Measurements from ENCODE around the gene CCDC191.

CCDC191 gene

GRCh38 chr3:114058646-114059045 lies 2.3 kb upstream of the CCDC191 start:
- DNase-seq = no peak

- DNase-seq = no peak
These were observed 653 bp upstream of the CCDC191 start for GRCh38 chr3:114057011-114057347.

GRCh38 chr3:114052216-114052615 lies 4.1 kb downstream of the CCDC191 start:
- DNase-seq = no peak

- DNase-seq = no peak
These were observed 13.1 kb downstream of the CCDC191 start for GRCh38 chr3:114043205-114043604.

GRCh38 chr3:114035896-114036295 lies 20.4 kb downstream of the CCDC191 start:
- DNase-seq = no peak

GRCh38 chr3:114034787-114035545 lies 21.4 kb downstream of the CCDC191 start:
- no peak for DNase-seq

- no peak for DNase-seq
These were observed 22.1 kb downstream of the CCDC191 start for GRCh38 chr3:114034211-114034610.

- DNase-seq = no peak
These were observed 22.6 kb downstream of the CCDC191 start for GRCh38 chr3:114033721-114034120.

GRCh38 chr3:114026331-114026730 lies 30.0 kb downstream of the CCDC191 start:
- no peak for DNase-seq

- no peak for DNase-seq
These were observed 30.9 kb downstream of the CCDC191 start for GRCh38 chr3:114025451-114025850.

- DNase-seq = no peak
These were observed 34.1 kb downstream of the CCDC191 start for GRCh38 chr3:114022145-114022802.

- DNase-seq = no peak
These were observed 35.4 kb downstream of the CCDC191 start for GRCh38 chr3:114020907-114021306.

GRCh38 chr3:114019486-114019885 lies 36.8 kb downstream of the CCDC191 start:
- DNase-seq = no peak

GRCh38 chr3:114014211-114014610 lies 42.1 kb downstream of the CCDC191 start:
- DNase-seq = no peak

GRCh38 chr3:114011059-114011797 lies 45.1 kb downstream of the CCDC191 start:
- DNase-seq = no peak

GRCh38 chr3:114005481-114005880 lies 50.8 kb downstream of the CCDC191 start:
- no peak for DNase-seq

- DNase-seq = no peak
These were observed 70.8 kb downstream of the CCDC191 start for GRCh38 chr3:113985541-113985940.

- DNase-seq = no peak
These were observed 72.8 kb downstream of the CCDC191 start for GRCh38 chr3:113983544-113983943.

- no peak for DNase-seq
These were observed 74.5 kb downstream of the CCDC191 start for GRCh38 chr3:113981803-113982202.

GRCh38 chr3:113979916-113980315 lies 76.4 kb downstream of the CCDC191 start:
- DNase-seq = no peak

GRCh38 chr3:113977822-113978221 lies 78.5 kb downstream of the CCDC191 start:
- DNase-seq = no peak

- DNase-seq = no peak
These were observed 87.3 kb downstream of the CCDC191 start for GRCh38 chr3:113968986-113969385.

- DNase-seq = no peak
These were observed 90.2 kb downstream of the CCDC191 start for GRCh38 chr3:113966172-113966571.

- DNase-seq = no peak
These were observed 92.4 kb downstream of the CCDC191 start for GRCh38 chr3:113963879-113964278.

Data from activated CD4-positive, alpha-beta T cell treated with anti-CD3 and anti-CD28 coated beads, Interleukin-2, amount 50 U/mL, for 1 hour (primary cell).